Naive B cell (primary cell): Measurements from ENCODE around the gene RANBP9. TPM values are rescaled to one million over a fixed set of nuclear protein-coding genes. Genes with fewer than 3 reads are reported as not detected.

Experiments used
- ATAC-seq, 2 donors: fragments of 150-1000 bp; cut with Tn5 transposase; 2 replicates each; pipeline ENCODE4 v1.10.0; 2021; ENCODE audit warnings: low read depth in 2 of 2, mild to moderate bottlenecking in 2 of 2, moderate library complexity in 2 of 2
- DNase-seq: peaks from one replicate; pipeline ENCODE4 v3.0.0; 2022
- H3K27ac Mint-ChIP-seq, 6 donors: one replicate each; pipeline ENCODE4 v1.8.0; 2020 to 2022; ENCODE audit warnings: mild to moderate bottlenecking in 6 of 6, mixed read lengths in 6 of 6, moderate library complexity in 5 of 6, inconsistent platforms in 2 of 6
- H3K27me3 Mint-ChIP-seq, 3 donors: one replicate each; pipeline ENCODE4 v1.8.0; 2021 to 2022; ENCODE audit warnings: mixed read lengths in 3 of 3, mild to moderate bottlenecking in 1 of 3
- H3K36me3 Mint-ChIP-seq, 2 donors: one replicate each; pipeline ENCODE4 v1.8.0; 2020 to 2022; ENCODE audit warnings: mixed read lengths in 2 of 2, inconsistent platforms in 1 of 2, mild to moderate bottlenecking in 1 of 2
- H3K4me1 Mint-ChIP-seq, 3 donors: one replicate each; pipeline ENCODE4 v1.8.0; 2020 to 2022; ENCODE audit warnings: mixed read lengths in 3 of 3, inconsistent platforms in 1 of 3, mild to moderate bottlenecking in 1 of 3, moderate library complexity in 1 of 3
- H3K4me3 Mint-ChIP-seq, 8 donors: one replicate each; pipeline ENCODE4 v1.8.0; 2020 to 2022; ENCODE audit warnings: mild to moderate bottlenecking in 8 of 8, mixed read lengths in 8 of 8, moderate library complexity in 8 of 8, inconsistent platforms in 2 of 8
- H3K9me3 Mint-ChIP-seq, 7 donors: one replicate each; pipeline ENCODE4 v1.8.0; 2020 to 2022; ENCODE audit warnings: mixed read lengths in 7 of 7, mild to moderate bottlenecking in 5 of 7, inconsistent platforms in 2 of 7, moderate library complexity in 1 of 7
- polyA plus RNA-seq, 6 donors: library from polyadenylated mRNA; unstranded; fragments of 300-500 nt; fragmentation: Illumina TruSeq; gene quantifications; one replicate each; pipeline ENCODE4 v1.2.3, GENCODE V29; 2021; ENCODE audit warnings: low read depth in 6 of 6

RANBP9 gene
- polyA plus RNA-seq, 6 donors from 2014 or later = 2.2 to 5.0 (median 3.3) TPM

- Mint-ChIP-seq H3K4me1 (peaks cover 23 to 37% (median 25%) of the 10 kb centered on the region in 3 donors), H3K4me3 (no peak overlapping the region), H3K9me3 (no peaks in the 10 kb centered on the region), H3K36me3 (no peaks in the 10 kb centered on the region), H3K27ac (no peak overlapping the region), H3K27me3 (no peaks in the 10 kb centered on the region)
- ATAC-seq (peak; percentile 95 to 96), DNase-seq (peak; percentile 33)
These were observed 8.8 kb downstream of the RANBP9 start for GRCh38 chr6:13702809-13703302.

- H3K36me3 Mint-ChIP-seq = peaks cover 0 to 7% of the 10 kb centered on the region in 2 donors
- peak overlapping the region in 1 of 6 donors; percentile 17 for H3K27ac Mint-ChIP-seq
- DNase-seq (no peak), ATAC-seq (no peak)
- no peaks in the 10 kb centered on the region for H3K27me3 Mint-ChIP-seq
- no peak overlapping the region for H3K4me3 Mint-ChIP-seq
- no peaks in the 10 kb centered on the region for H3K9me3 Mint-ChIP-seq
- peaks cover 22 to 52% (median 41%) of the 10 kb centered on the region in 3 donors for H3K4me1 Mint-ChIP-seq
These were observed 11.4 kb downstream of the RANBP9 start for GRCh38 chr6:13700232-13700631.

DNA sequence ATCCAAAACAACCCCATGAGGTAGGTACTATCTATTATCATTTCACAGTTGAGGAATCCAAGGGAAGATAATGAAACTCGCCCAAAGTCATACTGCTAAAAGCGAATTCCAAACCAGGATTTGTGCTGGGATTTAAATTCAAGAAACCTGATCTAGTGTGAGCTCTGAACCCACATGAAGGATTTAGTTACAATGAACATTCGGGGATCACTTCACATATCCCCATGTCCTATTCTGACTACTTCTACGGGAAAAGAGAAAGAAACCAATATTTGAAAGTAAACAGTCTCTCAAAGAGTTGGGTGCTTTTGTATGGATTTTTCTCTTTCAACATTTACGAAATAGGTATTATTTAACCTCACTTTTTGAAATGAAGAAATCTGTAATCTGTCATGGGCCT, 12.9 kb downstream of the RANBP9 start:
- Mint-ChIP-seq H3K4me3 (no peak overlapping the region), H3K36me3 (peaks cover 0 to 12% of the 10 kb centered on the region in 2 donors), H3K9me3 (no peaks in the 10 kb centered on the region), H3K27me3 (no peaks in the 10 kb centered on the region), H3K27ac (no peak overlapping the region), H3K4me1 (peaks cover 26 to 57% (median 47%) of the 10 kb centered on the region in 3 donors)
- DNase-seq (no peak), ATAC-seq (no peak)

DNA sequence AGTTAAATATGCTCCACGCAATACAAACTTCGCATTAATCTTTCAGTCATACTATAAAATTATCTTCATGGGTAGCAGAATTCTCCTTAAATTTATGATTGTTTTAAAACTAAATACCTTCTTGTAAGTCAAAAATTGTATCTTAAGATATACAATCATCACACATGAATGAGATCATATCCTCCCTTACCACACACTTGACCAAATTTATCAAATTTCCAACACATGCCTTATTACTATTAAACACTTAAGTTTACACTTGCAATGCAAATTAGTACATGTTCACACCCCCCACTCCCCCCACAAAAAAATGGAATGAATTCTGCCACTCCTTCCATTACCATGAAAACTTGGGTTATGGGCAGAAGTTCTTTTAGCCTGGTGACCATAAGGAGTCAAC, 13.8 kb downstream of the RANBP9 start:
- ATAC-seq (no peak), DNase-seq (no peak)
- Mint-ChIP-seq H3K9me3 (no peaks in the 10 kb centered on the region), H3K27me3 (no peaks in the 10 kb centered on the region), H3K4me1 (peaks cover 30 to 65% (median 50%) of the 10 kb centered on the region in 3 donors), H3K36me3 (peaks cover 0 to 12% of the 10 kb centered on the region in 2 donors), H3K27ac (no peak overlapping the region), H3K4me3 (no peak overlapping the region)

DNA sequence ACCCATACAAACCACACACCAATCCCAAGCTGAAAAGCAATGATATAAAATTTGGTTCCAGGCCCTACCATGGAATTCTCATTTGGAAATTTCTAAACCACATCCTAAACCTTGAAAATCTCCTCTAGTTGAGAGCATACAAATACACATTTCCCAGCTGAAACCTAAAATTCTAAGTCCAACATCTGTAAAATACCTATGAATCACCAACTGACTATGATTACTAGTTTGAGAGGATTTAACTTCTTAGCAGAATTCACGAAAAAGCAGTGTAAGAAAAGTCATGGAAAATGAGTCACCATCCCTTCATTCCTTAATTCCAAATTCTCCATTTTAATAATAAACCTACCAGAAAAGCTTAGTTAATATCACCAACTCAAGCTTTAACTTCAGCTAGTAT, 15.4 kb downstream of the RANBP9 start:
- DNase-seq = no peak
- no peak overlapping the region for H3K4me3 Mint-ChIP-seq
- H3K36me3 Mint-ChIP-seq = peaks cover 0 to 12% of the 10 kb centered on the region in 2 donors
- peaks cover 26 to 59% (median 44%) of the 10 kb centered on the region in 3 donors for H3K4me1 Mint-ChIP-seq
- ATAC-seq = no peak
- peak overlapping the region in 2 of 6 donors; percentile 73 to 78 for H3K27ac Mint-ChIP-seq
- no peaks in the 10 kb centered on the region for H3K27me3 Mint-ChIP-seq
- H3K9me3 Mint-ChIP-seq = no peaks in the 10 kb centered on the region

- H3K27me3 Mint-ChIP-seq = no peaks in the 10 kb centered on the region
- H3K36me3 Mint-ChIP-seq = peaks cover 0 to 17% of the 10 kb centered on the region in 2 donors
- no peak for ATAC-seq
- H3K4me3 Mint-ChIP-seq = peak overlapping the region in 2 of 8 donors; percentile 9 to 70
- no peak for DNase-seq
- peaks cover 18 to 50% (median 39%) of the 10 kb centered on the region in 3 donors for H3K4me1 Mint-ChIP-seq
- H3K27ac Mint-ChIP-seq = peak overlapping the region in 2 of 6 donors; percentile 24 to 63
- no peaks in the 10 kb centered on the region for H3K9me3 Mint-ChIP-seq
These were observed 16.4 kb downstream of the RANBP9 start for GRCh38 chr6:13695252-13695651.

- ATAC-seq (no peak), DNase-seq (no peak)
- Mint-ChIP-seq H3K27ac (peak overlapping the region in 2 of 6 donors; percentile 63 to 66), H3K4me1 (peaks cover 19 to 43% (median 41%) of the 10 kb centered on the region in 3 donors), H3K36me3 (peaks cover 4 to 24% of the 10 kb centered on the region in 2 donors), H3K9me3 (no peaks in the 10 kb centered on the region), H3K27me3 (no peaks in the 10 kb centered on the region), H3K4me3 (no peak overlapping the region)
These were observed 17.1 kb downstream of the RANBP9 start for GRCh38 chr6:13694562-13694961.

DNA sequence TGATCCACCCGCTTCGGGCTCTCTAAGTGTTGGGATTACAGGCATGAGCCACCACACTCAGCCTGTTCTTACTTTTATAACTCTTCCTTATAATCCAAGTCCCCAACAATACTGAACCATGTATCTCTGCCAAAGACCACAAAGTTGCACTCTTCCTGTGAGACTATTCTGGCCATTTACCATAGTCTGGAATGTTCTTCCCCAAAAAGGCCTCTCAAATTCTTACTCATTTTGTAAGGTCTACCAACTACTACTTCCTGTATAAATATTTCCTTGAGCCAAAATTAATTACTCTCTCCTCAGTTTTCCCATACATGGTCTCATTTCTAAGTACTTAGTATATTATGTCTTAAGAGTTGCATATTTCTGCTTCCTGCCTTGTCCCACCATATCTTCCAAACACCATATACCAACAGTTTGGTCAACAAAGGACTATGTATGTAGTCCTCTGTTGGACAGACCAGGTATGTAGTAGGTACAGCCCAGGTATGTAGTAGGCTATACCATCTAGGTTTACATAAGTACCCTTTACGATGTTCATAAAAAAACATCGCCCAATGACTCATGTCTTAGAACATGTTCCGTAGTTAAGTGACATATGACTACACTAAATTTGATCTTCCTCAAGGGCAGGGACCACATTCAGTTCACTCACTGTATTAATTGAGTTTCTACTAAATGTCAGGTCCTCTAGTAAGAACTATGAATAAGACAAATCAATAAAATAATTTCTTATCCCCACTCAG, 22.0 kb downstream of the RANBP9 start:
- Mint-ChIP-seq H3K4me1 (peaks cover 37 to 50% (median 45%) of the 10 kb centered on the region in 3 donors), H3K27me3 (no peaks in the 10 kb centered on the region), H3K4me3 (no peak overlapping the region), H3K36me3 (peaks cover 15 to 18% of the 10 kb centered on the region in 2 donors), H3K9me3 (peaks cover 0 to 1% (median 0%) of the 10 kb centered on the region in 7 donors), H3K27ac (peak overlapping the region in 1 of 6 donors; percentile 5)
- ATAC-seq (no peak), DNase-seq (no peak)

DNA sequence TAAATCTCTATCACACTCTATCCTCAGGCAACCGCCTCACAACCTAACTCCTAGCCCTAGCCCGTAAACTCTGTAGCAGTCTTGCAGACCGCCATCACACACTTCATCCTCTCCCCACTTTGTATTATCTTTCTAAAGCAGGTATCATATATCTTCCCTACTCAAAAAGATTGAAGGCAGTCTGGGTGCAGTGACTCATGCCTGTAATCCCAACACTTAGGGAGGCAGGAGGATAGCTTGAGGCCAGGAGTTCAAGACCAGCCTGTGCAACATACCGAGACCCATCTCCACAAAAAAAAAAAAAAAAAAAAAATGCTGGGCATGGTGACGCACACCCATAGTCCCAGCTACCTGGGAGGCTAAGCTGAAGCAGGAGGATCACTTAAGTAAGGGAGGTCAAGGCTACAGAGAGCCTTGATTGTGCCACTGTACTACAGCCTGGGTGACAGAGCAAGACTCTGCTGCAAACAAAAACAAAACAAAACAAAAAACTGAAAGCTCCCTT, 22.9 kb downstream of the RANBP9 start:
- Mint-ChIP-seq H3K27ac (peak overlapping the region in 1 of 6 donors; percentile 3), H3K4me3 (peak overlapping the region in 1 of 8 donors; percentile 45), H3K4me1 (peaks cover 47 to 59% (median 52%) of the 10 kb centered on the region in 3 donors), H3K9me3 (peaks cover 0 to 1% (median 0%) of the 10 kb centered on the region in 7 donors), H3K27me3 (no peaks in the 10 kb centered on the region), H3K36me3 (peaks cover 13 to 15% of the 10 kb centered on the region in 2 donors)
- DNase-seq (no peak), ATAC-seq (no peak)

DNA sequence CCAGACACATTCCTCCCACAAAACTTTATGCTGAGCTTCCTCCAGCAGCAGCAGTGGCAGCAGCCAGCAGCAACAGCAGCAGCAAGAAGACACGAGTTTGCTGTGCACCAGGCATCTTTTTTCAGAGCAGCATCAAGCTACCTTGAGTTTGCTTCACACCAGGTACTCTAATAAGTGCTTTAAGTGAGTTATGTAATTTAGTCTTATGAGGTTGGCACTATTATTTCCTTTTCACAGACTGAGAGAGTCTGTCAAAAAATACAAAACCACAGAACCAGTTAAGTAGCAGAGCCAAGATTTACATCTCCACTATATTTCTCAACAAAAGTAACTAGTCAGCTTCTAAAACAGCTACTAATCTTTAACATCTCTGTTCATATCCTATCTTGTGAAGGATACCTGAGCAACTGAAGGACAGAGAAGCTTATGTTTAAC, 23.7 kb downstream of the RANBP9 start:
- ATAC-seq (no peak), DNase-seq (no peak)
- Mint-ChIP-seq H3K36me3 (peaks cover 13 to 15% of the 10 kb centered on the region in 2 donors), H3K27me3 (no peaks in the 10 kb centered on the region), H3K4me3 (peak overlapping the region in 1 of 8 donors; percentile 3), H3K27ac (peak overlapping the region in 3 of 6 donors; percentile 6 to 88 (median 26)), H3K4me1 (peaks cover 46 to 60% (median 47%) of the 10 kb centered on the region in 3 donors), H3K9me3 (peaks cover 0 to 1% (median 0%) of the 10 kb centered on the region in 7 donors)

DNA sequence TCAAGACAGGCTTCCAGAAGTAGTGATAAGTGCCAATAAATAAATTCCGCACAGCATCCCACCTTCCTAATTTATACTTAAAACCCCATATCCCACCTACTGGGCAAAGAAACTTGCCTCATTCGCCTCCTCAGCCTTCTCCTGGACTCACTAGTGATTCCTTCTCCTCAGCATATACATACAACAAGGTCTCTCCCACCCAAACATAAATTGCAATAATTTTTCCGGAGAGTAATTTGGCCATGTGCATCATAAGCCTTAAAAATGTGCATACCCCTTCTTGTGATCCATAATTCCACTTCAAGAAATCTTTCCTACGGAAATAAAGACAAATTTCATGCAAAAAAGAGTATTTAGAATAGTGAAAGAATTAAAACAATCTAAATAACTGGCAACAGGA, 26.8 kb downstream of the RANBP9 start:
- no peaks in the 10 kb centered on the region for H3K27me3 Mint-ChIP-seq
- H3K9me3 Mint-ChIP-seq = peaks cover 0 to 5% (median 3%) of the 10 kb centered on the region in 7 donors
- peak overlapping the region in 2 of 6 donors; percentile 19 to 76 for H3K27ac Mint-ChIP-seq
- ATAC-seq (no peak), DNase-seq (no peak)
- H3K4me1 Mint-ChIP-seq = peaks cover 52 to 71% (median 70%) of the 10 kb centered on the region in 3 donors
- peaks cover 13 to 19% of the 10 kb centered on the region in 2 donors for H3K36me3 Mint-ChIP-seq
- H3K4me3 Mint-ChIP-seq = no peak overlapping the region

DNA sequence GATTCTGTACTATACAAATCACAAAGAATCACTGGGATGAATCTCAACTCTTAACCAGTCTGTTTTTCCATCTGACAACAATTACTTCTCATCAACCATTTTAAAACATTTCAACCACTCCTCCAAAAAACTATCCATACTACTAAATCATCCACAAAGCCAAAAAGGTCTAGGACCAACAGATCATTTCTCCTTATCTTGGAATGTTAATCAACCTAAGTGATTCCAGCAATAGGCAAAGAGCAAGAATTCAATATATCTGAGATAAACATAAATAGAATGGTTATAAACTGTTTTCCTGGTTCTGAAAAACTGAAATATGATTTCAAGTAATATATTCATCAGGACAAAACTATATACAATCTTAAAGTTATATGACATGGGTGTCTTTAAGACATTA, 28.6 kb downstream of the RANBP9 start:
- Mint-ChIP-seq H3K4me3 (peak overlapping the region in 2 of 8 donors; percentile 2 to 5), H3K4me1 (peaks cover 46 to 62% (median 57%) of the 10 kb centered on the region in 3 donors)

GRCh38 chr6:13682346-13682745, 29.3 kb downstream of the RANBP9 start:
- H3K4me3 Mint-ChIP-seq = peak overlapping the region in 2 of 8 donors; percentile 2 to 22
- H3K27ac Mint-ChIP-seq = no peak overlapping the region

More for the DNA sequence above, 28.6 kb downstream of the RANBP9 start:
- DNase-seq (no peak), ATAC-seq (no peak)
- Mint-ChIP-seq H3K27me3 (no peaks in the 10 kb centered on the region), H3K27ac (peak overlapping the region in 2 of 6 donors; percentile 32 to 42), H3K9me3 (peaks cover 0 to 12% (median 7%) of the 10 kb centered on the region in 7 donors), H3K36me3 (peaks cover 0 to 14% of the 10 kb centered on the region in 2 donors)

More at GRCh38 chr6:13682346-13682745, 29.3 kb downstream of the RANBP9 start:
- Mint-ChIP-seq H3K4me1 (peaks cover 40 to 55% (median 51%) of the 10 kb centered on the region in 3 donors), H3K27me3 (no peaks in the 10 kb centered on the region), H3K36me3 (peaks cover 0 to 14% of the 10 kb centered on the region in 2 donors), H3K9me3 (peaks cover 0 to 13% (median 7%) of the 10 kb centered on the region in 7 donors)
- ATAC-seq = no peak
- DNase-seq = no peak
